Endothelial cell of hepatic sinusoid (primary cell): ENCODE measurements around the gene TSSC4.

Experiments
- in situ Hi-C: cut with HindIII; loops from 2 replicates; pipeline ENCODE4 v1.10.0; 2017; ENCODE audit warnings: low sequenced_read_pairs

The TSSC4 gene

DNA sequence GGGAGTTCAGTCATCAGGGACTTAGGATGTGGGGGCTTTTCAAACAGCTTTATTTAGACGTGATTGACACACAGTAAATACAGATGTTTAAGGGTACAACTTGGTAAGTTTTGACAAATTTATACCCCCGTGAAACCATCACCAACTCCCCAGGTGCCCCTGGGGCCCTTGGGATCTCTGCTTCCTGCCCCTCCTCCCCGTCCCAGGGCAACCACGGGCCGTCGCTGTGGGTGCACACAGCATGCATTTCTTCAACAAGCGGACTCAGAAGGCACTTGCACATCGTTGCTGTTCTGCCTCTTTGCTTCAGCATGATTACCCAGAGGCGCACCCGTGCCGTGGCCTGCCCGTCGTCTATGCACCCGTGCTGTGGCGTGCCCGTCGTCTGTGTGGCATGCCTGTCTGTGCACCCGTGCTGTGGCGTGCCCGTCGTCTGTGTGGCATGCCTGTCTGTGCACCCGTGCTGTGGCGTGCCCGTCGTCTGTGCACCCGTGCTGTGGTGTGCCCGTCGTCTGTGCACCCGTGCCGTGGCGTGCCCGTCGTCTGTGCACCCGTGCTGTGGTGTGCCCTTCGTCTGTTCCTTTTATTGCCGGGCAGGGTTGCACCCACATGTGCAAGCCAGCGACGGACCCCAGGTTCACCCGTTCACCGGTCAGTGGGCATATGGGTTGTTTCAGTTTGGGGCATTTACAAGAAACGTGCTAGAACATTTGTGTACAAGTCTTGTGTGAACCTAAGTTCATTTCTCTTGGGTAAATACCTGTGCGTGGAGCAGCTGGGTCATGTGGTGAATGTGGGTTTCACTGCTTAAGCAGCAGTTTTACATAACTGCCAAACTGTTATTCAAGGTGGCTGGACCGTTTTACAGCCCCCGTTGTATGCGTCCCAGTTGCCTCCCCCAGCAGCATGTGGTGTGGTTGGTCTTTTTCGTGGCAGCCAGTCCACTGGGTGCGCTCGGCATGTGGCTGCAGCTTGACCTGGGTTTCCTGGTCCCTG is 15.1 kb upstream of the TSSC4 start:
- in situ Hi-C loops, result no loop called here

DNA sequence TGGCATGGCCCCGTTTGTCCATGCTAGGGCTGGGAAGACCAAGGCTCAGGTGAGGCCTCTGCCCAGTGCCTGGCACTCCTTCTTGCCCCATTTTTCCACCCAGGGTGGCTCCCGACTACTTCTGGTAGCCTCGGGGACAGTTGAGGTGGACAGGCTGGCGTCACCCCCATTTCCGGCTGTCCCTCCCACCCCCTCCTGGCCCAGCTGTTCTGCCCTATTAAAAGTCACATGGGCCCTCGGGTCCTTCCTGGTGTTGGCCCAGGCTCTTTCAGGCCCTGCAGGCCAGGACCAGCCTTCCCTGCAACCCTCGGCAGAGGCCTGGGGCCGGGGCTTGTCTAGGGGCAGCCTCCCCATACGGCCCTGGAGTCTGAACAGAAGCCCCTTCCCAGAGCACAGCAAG is 14.0 kb upstream of the TSSC4 start:
- in situ Hi-C loops, result no loop called here

DNA sequence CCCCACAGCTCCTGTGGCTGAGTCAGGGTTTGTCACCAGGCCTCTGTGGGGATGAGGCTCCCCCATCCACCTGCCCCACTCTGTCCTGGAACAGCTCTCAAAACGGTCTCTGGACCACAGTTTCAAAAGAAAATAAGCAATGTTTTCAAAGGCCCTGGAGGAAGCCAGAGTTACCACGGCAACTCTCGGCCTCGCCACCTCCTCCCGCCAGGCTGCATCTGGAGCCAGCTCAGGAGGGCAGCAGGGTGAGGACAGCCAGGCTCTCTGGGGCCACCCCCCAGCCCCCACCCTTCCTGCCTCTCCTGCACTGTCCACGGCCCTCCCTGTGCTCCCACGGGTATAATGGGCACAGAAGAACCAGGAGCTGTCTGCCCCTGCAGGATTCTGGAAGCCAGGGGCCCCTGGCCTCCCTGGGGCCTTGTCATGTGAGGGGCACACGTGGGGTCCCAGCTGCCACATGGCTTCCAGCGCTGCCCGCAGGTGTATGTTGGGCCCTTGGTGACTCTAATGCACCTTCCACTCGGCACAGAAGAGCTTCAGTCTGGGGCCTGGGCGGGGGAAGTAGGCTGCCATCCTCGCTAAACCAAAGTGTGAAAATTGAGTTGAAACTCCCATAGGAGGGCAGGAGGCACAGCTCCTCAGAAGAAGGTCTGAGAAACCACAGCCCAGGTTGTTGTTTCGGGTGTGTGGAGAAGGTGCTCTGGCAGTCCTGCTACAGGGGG is 13.1 kb upstream of the TSSC4 start:
- in situ Hi-C loops, result no loop called here

DNA sequence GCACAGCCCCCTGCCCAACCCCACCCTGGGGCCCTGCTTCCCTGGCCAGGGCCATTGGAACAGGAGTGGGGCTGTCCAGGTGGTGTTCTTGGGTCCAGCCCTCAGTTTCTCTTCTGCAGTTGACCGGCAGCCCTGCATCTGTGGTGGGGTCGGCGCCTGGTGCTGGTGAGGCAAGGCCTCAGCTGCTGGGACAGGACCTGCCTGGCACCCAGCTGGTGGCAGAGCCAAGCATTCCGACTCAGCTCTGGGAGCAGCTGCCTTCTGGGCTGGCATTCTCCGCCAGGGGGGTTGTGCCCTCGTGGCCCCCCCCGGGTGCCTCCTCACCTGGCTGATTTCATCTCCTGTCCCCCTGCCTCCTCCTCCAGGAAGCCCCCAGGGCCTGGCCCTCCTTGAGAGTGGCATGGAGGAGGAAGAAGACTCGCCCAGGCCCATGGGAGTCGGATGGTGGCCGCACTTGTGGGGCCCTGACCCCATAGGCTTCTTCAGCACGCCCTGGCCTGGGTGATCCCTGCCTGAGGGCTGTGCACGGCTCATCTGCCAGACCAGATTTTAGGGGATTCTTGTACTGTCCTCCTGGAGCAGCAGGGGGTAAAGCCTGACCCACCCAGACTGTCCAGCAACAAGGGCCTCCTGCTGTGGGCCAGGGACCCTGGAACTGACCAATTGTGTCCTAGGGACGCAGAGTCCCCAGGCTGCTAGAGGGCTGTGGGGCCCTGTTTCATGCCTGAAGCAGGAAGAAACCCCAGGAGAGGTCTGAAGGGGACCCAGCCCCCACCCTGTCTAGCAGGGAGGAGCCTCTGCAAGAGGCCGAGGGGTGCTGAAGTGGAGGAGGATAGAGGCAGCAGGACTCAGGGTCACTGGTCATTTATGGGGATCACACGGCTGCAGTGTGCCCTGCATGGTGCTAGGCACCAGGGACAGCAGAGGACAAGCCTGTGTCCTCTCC is 11.8 kb upstream of the TSSC4 start:
- in situ Hi-C loops, result no loop called here

DNA sequence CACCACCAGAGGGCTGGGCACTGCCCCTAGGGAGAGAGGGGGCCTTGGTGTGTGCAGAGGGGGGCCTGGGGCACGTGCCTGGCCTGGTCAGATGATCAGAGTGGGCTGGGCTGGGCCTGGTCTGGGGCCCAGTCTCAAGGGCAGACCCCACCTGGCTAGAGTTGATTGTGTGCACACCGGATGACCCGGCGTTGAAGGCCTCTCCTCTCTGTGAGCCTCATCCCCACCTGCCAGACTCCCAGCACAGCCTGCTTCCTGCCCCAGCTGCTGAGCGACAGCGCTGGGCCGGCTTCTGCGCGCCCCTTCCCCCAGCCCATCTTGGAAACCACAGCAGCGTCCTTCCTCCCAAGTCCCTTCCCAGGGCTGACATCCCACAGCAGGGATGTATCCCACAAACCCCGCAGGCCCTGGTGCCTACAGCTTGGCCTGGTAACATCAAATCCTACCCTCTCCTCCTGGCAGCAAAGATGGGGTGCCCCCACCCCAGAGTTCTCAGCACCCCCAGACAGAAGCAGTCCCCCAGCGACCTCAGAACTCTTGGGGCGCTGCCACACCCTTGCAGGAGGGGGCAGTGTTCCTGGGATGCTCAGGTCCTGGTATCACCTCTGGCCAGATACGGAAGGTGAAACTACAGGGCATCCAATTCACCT is 11.0 kb upstream of the TSSC4 start:
- in situ Hi-C loops, result no loop called here

DNA sequence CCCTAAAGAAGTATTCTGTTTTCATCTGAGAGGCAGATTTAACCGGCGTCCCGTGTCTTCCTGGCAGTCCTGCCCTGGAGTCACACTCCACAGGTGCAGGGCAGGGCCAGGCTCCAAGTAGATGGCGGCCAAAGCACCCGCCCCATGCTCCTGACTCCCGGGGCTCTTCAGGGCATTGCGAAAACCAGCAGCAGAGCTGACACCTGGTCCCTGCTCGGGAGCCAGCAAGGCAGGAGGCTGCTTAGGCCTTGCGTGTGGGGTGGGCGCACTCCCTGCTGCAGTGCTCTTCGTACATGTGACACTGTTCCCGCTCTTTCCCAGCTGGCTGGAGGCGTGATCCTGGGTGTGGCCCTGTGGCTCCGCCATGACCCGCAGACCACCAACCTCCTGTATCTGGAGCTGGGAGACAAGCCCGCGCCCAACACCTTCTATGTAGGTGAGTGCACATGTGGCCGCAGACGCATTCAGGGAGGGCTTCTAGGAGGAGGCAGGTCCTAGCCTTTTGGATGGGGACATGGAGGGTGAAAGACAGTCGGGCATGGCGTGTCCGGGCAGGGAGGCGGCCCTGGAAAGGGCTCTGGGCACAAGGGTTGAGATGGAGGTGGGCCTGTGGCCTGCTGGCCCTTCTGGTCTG is 10.3 kb upstream of the TSSC4 start:
- in situ Hi-C loops, result no loop called here

DNA sequence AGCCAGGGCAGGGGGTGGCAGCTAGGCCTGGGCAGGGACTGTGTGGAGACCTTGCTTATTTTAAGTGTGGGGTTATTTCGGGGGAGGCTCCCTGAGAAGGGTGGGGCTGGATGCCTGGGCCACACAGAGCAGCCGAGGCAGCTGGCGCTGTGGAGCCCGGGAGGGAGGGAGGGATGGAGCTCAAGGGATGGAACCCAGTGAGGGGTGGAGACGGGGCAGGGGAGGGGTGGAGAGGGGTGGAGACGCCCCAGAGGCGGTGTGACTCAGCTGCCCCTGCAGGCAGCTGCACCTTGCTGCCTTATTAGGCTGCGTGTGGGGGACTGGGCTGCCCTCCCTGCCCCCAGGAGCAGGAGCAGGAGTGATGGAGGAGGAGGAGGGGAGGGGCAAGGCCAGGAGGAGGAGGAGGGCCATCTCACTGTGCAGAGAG is 9.8 kb upstream of the TSSC4 start:
- in situ Hi-C loops, result no loop called here

DNA sequence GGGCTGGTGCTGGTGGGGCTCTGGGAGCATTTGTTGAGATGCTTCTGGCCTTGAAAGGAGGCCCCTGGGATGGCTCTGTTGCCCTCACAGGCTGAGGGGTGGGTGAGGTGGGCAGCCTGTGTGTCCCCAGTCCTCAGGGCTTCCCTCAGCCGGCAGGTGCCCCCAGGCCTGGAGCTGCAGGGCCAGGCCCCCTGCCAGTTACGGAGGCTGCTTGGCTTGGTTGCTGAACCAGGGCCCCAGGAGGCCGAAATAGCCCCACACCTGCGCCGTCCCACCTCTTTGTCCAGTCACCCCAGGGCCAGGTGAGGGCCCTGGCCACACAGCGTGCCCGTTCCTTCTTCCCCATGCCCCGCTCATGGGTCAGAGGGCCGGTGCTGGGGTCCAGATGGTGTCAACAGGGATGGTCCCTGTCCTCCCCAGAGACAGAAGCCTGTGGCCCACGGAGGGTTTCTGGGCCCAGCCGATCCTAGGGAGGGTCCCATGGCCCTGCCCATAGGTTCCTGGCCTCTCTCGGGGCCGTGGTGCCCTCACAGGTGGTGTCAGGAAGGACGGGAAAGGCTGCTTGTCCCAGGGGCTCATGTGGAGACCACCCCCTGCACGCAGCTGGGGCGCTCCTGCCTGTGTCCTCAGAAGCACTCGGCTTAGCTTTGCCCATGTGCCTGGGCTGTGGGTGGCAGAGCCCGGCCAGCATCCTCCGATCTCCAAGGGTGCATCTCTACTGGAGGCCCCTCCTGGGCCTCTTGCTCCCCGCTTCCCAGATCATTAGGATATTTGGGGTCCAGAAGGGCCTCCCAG is 9.2 kb upstream of the TSSC4 start:
- in situ Hi-C loops, result no loop called here

DNA sequence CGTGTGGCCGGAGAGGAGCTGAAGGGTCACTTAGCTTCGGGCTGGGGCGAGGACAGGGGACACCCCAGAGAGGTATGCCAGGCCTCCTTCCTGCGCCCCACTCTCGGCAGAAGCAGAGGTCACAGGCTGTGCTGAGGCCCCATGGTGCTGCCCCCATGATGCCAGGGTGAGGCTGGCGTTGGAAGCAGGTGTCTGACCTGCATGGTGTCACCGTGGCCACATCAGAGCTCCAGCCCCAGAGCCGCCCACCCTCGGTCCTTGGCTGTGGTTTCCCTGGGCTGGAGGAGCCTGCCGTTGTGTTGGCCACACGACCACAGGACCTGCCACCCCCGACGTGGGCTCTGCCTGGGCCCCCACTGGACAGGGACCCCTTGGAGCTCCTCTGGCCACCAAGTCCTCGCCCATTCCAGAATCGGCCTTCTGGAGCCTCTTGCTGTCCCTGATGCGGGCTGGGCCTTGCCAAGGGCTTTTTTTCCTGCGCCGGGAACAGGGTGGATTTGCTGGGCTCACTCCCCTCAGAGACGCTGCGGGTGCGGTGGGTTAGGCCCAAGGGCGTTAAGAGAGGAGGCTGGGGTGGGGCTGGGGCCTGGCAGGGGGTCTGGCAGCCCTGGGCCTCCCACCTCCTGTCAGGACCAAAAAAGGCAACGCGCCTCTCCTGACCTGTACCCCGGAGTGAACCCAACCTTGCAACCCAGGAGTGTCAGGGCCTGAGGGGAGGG is 8.2 kb upstream of the TSSC4 start:
- in situ Hi-C loops, result no loop called here

DNA sequence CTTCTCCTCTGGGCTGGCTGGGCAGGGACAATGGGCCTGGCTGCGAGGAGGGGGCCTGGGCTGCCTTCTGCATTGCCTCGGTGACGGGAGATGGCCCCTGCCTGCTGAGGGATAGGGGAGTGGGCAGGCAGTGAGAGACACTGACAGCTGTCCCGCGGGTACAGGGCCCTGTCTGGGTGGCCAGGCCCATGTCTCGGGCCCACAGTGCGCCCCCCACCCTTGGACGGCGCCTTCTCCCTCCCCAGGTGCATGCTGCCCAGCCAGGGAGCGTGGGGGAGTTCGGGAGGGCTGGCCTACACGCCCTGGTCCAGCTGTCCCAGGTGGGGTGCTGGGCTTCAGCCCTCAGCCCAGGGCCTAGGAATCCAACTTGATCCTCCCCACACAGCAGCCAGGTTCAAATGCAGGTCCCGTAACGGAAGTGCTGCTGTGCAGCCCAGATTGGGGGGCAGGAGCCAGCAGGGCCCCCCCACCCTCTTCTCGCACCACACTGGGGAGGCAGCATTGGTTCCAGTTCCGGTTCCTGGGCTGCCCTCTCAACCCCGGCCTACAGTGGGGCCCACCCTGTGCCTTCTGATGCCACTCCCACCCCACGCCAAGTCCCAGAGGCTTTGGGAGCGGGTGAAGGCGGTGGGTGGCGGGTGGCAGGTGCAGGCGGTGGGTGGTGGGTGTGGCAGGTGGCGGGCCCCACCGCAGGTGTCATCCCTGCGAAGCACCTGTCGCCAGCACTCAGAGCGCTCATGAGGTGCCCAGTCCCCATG is 7.3 kb upstream of the TSSC4 start:
- in situ Hi-C loops, result no loop called here

DNA sequence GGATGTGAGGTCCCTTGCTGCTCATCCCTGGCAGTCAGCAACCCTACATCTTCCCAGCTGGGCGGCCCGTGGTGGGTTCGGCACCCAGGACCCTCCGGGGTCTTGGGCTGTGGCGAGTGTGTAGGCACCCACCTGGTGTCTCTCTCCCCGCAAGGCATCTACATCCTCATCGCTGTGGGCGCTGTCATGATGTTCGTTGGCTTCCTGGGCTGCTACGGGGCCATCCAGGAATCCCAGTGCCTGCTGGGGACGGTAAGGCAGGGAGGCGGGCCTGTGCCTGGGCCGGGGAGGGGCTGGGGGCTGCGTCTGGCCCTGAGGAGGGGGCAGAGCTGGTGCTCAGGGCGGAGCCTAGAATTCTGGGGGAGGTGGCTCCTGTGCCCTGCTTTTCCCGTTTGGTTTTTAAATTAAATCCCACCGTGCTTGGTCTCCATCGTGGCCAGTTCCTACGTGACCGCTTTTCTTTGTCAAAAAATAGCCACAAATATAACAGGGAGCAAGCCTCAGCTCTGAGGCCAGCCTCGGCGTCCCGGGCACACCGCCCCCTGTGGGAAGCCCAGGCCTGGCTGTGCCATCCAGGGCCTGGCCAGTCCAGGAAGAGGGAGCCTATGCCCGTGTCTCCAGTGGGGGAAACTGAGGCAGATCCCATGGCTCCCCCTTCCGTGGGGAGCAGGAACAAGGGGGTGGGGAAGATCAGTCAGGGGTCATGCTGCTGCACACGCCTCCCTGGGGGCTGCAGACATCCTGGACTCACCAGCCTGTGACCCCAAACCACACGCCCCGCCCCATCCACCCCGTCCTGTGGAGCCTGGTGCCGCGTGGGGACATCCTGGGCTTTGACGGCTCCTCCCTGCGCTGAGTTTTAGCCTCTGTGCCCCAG is 6.4 kb upstream of the TSSC4 start:
- in situ Hi-C loops, result no loop called here

DNA sequence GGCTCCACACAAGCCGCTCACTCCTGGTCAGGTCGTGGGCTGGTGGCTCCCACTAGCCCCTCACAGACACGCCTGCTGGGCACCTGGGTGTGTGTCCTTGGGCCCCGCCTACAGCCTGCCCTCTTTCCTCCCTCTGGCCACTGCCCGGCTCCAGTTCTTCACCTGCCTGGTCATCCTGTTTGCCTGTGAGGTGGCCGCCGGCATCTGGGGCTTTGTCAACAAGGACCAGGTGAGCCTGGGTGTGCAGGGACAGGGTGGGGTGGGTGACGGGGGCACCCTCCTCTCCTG is 5.8 kb upstream of the TSSC4 start:
- in situ Hi-C loops, result no loop called here

DNA sequence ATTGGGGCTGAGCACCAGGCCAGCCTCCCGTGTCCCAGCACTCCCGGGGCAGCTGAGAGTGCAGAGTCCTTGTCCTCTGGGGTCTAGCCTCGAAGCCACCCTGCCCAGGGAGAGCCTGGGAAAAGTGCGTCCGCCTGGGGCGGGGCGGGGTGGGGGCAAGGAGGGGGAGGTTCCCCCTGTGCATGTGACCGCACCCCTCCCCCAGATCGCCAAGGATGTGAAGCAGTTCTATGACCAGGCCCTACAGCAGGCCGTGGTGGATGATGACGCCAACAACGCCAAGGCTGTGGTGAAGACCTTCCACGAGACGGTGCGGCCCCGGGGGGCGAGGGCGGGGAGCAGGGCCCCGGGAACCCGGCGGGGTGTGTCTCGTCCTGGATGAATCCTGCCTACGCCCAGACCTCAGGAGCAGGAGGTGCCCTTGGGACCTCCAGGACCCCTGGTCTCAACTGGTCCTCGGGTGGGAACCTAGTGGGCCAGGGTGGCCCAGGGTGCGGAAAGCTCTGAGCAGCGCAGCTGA is 5.3 kb upstream of the TSSC4 start:
- in situ Hi-C loops, result no loop called here

DNA sequence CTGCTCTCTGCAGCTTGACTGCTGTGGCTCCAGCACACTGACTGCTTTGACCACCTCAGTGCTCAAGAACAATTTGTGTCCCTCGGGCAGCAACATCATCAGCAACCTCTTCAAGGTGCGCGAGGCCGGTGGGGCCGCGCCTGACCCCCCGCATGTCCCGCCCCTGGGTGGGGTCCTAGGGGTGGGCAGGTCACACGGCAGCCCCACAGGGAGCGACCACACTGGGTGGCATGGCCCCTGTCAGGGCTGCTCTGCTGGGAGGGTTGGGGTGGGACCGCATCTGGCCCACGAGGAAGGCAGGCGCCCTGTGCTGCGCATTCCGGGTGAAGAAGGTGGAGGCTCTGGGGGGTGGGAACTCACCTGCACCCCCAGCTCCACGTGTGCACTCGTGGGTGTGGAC is 4.7 kb upstream of the TSSC4 start:
- in situ Hi-C loops, result no loop called here

DNA sequence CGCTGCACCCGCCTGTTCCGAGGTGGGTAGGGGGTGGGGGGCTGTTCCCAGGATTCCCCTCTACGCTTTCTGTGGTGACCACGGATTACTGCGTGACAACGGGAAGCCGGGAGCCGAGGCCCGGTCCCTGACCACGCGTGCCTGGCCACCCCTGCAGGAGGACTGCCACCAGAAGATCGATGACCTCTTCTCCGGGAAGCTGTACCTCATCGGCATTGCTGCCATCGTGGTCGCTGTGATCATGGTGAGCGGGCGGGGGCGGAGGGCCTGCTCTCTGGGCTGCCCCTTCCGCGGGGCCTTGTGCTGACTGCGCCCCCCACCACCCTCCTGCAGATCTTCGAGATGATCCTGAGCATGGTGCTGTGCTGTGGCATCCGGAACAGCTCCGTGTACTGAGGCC is 4.1 kb upstream of the TSSC4 start:
- in situ Hi-C loops, result no loop called here

DNA sequence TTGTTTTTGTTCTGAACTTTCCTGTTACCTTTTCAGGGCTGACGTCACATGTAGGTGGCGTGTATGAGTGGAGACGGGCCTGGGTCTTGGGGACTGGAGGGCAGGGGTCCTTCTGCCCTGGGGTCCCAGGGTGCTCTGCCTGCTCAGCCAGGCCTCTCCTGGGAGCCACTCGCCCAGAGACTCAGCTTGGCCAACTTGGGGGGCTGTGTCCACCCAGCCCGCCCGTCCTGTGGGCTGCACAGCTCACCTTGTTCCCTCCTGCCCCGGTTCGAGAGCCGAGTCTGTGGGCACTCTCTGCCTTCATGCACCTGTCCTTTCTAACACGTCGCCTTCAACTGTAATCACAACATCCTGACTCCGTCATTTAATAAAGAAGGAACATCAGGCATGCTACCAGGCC is 3.5 kb upstream of the TSSC4 start:
- in situ Hi-C loops, result no loop called here
